HepG2 (cell line): ENCODE measurements around the gene WASF1. TPM values are rescaled to one million over a fixed set of nuclear protein-coding genes. Genes with fewer than 3 reads are reported as not detected.
A peak's percentile ranks its signal among the peaks of the same experiment; 100 is the strongest.

Experiments
- CBX1 ChIP-seq: IDR thresholded peaks from one replicate; pipeline ENCODE4 v1.6.1; 2016; ENCODE audit warnings: antibody characterized with exemption, low read depth
- DMAP1 ChIP-seq: IDR thresholded peaks from 2 replicates; pipeline ENCODE4 v1.6.1; 2016
- ETS1 ChIP-seq: sonication (generic); formaldehyde crosslinking; IDR thresholded peaks from 2 replicates; pipeline ENCODE4 v1.4.0; 2020; ENCODE audit warnings: missing genetic modification reagents
- FOXC1 ChIP-seq: sonication (generic); formaldehyde crosslinking; IDR thresholded peaks from 2 replicates; pipeline ENCODE4 v1.8.0; 2022; ENCODE audit warnings: mild to moderate bottlenecking, missing genetic modification reagents, borderline replicate concordance
- FOXJ3 ChIP-seq: sonication (generic); formaldehyde crosslinking; IDR thresholded peaks from 2 replicates; pipeline ENCODE4 v1.4.0; 2020; ENCODE audit warnings: missing genetic modification reagents, mild to moderate bottlenecking, borderline replicate concordance
- HNF4A ChIP-seq: sonication (generic); formaldehyde crosslinking; IDR thresholded peaks from 2 replicates; pipeline ENCODE4 v1.4.0; 2020; ENCODE audit warnings: missing genetic modification reagents
- IRX3 ChIP-seq: sonication (generic); formaldehyde crosslinking; IDR thresholded peaks from 2 replicates; pipeline ENCODE4 v1.8.1; 2023; ENCODE audit warnings: mild to moderate bottlenecking, low read depth, missing genetic modification reagents, borderline replicate concordance
- JUND ChIP-seq: sonication (generic); formaldehyde crosslinking; IDR thresholded peaks from 2 replicates; pipeline ENCODE4 v1.8.0; 2022; ENCODE audit warnings: mild to moderate bottlenecking, missing genetic modification reagents
- KDM5B ChIP-seq: sonication (generic); formaldehyde crosslinking; IDR thresholded peaks from 2 replicates; pipeline ENCODE4 v1.4.0; 2020; ENCODE audit warnings: missing genetic modification reagents, mild to moderate bottlenecking, borderline replicate concordance
- MTF2 ChIP-seq: sonication (generic); formaldehyde crosslinking; IDR thresholded peaks from 2 replicates; pipeline ENCODE4 v1.5.0; 2020; ENCODE audit warnings: missing genetic modification reagents, borderline replicate concordance
- NFRKB ChIP-seq: fragments of 450-650 bp; IDR thresholded peaks from 2 replicates; pipeline ENCODE4 v1.6.1; 2017
- NR2F2 ChIP-seq: IDR thresholded peaks from 2 replicates; pipeline ENCODE4 v1.6.1; 2012; ENCODE audit warnings: low read depth, inconsistent platforms, borderline replicate concordance
- POLR2G ChIP-seq: fragments of 200-400 bp; formaldehyde crosslinking; IDR thresholded peaks from 2 replicates; pipeline ENCODE4 v1.6.1; 2018; ENCODE audit warnings: mild to moderate bottlenecking, low read depth, low read length, moderate library complexity
- SAFB2 ChIP-seq: sonication (generic); formaldehyde crosslinking; IDR thresholded peaks from 2 replicates; pipeline ENCODE4 v1.5.1; 2020; ENCODE audit warnings: missing genetic modification reagents, low read depth, mild to moderate bottlenecking, borderline replicate concordance
- SALL2 ChIP-seq: sonication (generic); formaldehyde crosslinking; IDR thresholded peaks from 2 replicates; pipeline ENCODE4 v1.8.1; 2023; ENCODE audit warnings: mild to moderate bottlenecking, missing genetic modification reagents, inconsistent platforms
- SAP130 ChIP-seq: IDR thresholded peaks from 2 replicates; pipeline ENCODE4 v1.6.1; 2016; ENCODE audit warnings: low read depth
- SIN3A ChIP-seq: IDR thresholded peaks from 2 replicates; pipeline ENCODE4 v1.6.1; 2011; ENCODE audit warnings: low read depth, mild to moderate bottlenecking, control low read depth, low read length, borderline replicate concordance
- UBTF ChIP-seq: sonication (generic); formaldehyde crosslinking; IDR thresholded peaks from 2 replicates; pipeline ENCODE4 v1.4.0; 2020; ENCODE audit warnings: mild to moderate bottlenecking, missing genetic modification reagents
- ZBTB1 ChIP-seq: sonication (generic); formaldehyde crosslinking; IDR thresholded peaks from 2 replicates; pipeline ENCODE4 v1.4.0; 2020; ENCODE audit warnings: missing genetic modification reagents, borderline replicate concordance
- ZBTB43 ChIP-seq: sonication (generic); formaldehyde crosslinking; conservative IDR thresholded peaks from 2 replicates; pipeline ENCODE4 v1.4.0; 2020; ENCODE audit warnings: missing genetic modification reagents
- ZFX ChIP-seq: sonication (generic); formaldehyde crosslinking; IDR thresholded peaks from 2 replicates; pipeline ENCODE4 v1.4.0; 2020; ENCODE audit warnings: mild to moderate bottlenecking, low read depth, missing genetic modification reagents, moderate library complexity
- ZNF136 ChIP-seq: sonication (generic); formaldehyde crosslinking; IDR thresholded peaks from 2 replicates; pipeline ENCODE4 v1.8.1; 2022; ENCODE audit warnings: low read depth, mild to moderate bottlenecking, moderate library complexity, missing genetic modification reagents
- ZNF256 ChIP-seq: sonication (generic); formaldehyde crosslinking; conservative IDR thresholded peaks from 2 replicates; pipeline ENCODE4 v1.4.0; 2020; ENCODE audit warnings: missing genetic modification reagents
- ZNF264 ChIP-seq: sonication (generic); formaldehyde crosslinking; IDR thresholded peaks from 2 replicates; pipeline ENCODE4 v1.4.0; 2020; ENCODE audit warnings: missing genetic modification reagents
- ZNF720 ChIP-seq: sonication (generic); formaldehyde crosslinking; IDR thresholded peaks from 2 replicates; pipeline ENCODE4 v1.4.0; 2020; ENCODE audit warnings: missing genetic modification reagents
- ZNF724P ChIP-seq: sonication (generic); formaldehyde crosslinking; IDR thresholded peaks from 2 replicates; pipeline ENCODE4 v1.8.0; 2022; ENCODE audit warnings: missing genetic modification reagents, borderline replicate concordance
- ZNF816 ChIP-seq: sonication (generic); formaldehyde crosslinking; IDR thresholded peaks from 2 replicates; pipeline ENCODE4 v1.8.0; 2022; ENCODE audit warnings: missing genetic modification reagents, mild to moderate bottlenecking, borderline replicate concordance
- polyA plus RNA-seq, 8 experiments: library from polyadenylated mRNA; depleted of rRNA in 3 of 8; stranded (reverse) in 7 of 8; unstranded in 1 of 8; fragments of >200 nt; fragmentation: Illumina TruSeq in 4 of 8; extraction: Trizol in 4 of 8; gene quantifications; 2 replicates each; pipeline versions ENCODE4 v1.2.1 to v1.2.3, GENCODE V29; 2011 to 2016; ENCODE audit warnings: low read depth in 4 of 8, missing spikeins in 1 of 8, mixed read lengths in 1 of 8; ENCODE audit not compliant: insufficient read depth in 1 of 8
- total RNA-seq, 5 experiments: library from RNA; depleted of rRNA; stranded (reverse); fragments of >200 nt; fragmentation: Illumina TruSeq; extraction: Trizol; gene quantifications; 2 replicates each; pipeline ENCODE4 v1.2.3, GENCODE V29; 2016; ENCODE audit warnings: low read depth in 1 of 5

WASF1 gene
- total and polyA plus RNA-seq, 2 of the 13 experiments (the other 11 are each of a cell fraction or from before 2014, with no cell fraction given): 8.5 to 17.3 TPM

- no peak for TF ChIP-seq ZBTB43 (CRISPR knock-in tag)
- no peak for TF ChIP-seq CBX1
- TF ChIP-seq ZNF136: no peak
- TF ChIP-seq ZNF724P (CRISPR knock-in tag): 0 out of 2 replicates have a peak, but pooled peaks have one; percentile 1
- TF ChIP-seq KDM5B (CRISPR knock-in tag): 0 out of 2 replicates have a peak, but pooled peaks have one; percentile 17
- peak; percentile 57; the same call in 1 of the 2 replicates for TF ChIP-seq DMAP1
- TF ChIP-seq NFRKB: 0 out of 2 replicates have a peak, but pooled peaks have one; percentile 29
- peak; percentile 68 for TF ChIP-seq HNF4A (CRISPR knock-in tag)
- no peak for TF ChIP-seq SAFB2 (CRISPR knock-in tag)
- TF ChIP-seq SIN3A: peak; percentile 88; the same call in 1 of the 2 replicates
- no peak for TF ChIP-seq FOXC1 (CRISPR knock-in tag)
- TF ChIP-seq ZFX (CRISPR knock-in tag): 0 out of 2 replicates have a peak, but pooled peaks have one; percentile 21
- TF ChIP-seq ZNF256 (CRISPR knock-in tag): peak; percentile 14; the same call in 1 of the 2 replicates
- no peak for TF ChIP-seq ZBTB1
- no peak for TF ChIP-seq SALL2 (CRISPR knock-in tag)
- TF ChIP-seq ZNF264 (CRISPR knock-in tag): peak; percentile 40; the same call in 1 of the 2 replicates
- peak; percentile 87 for TF ChIP-seq POLR2G
- peak; percentile 67; the same call in 1 of the 2 replicates for TF ChIP-seq UBTF
- TF ChIP-seq FOXJ3 (CRISPR knock-in tag): no peak
- TF ChIP-seq MTF2 (CRISPR knock-in tag): peak; percentile 42; the same call in 1 of the 2 replicates
- peak; percentile 83 for TF ChIP-seq SAP130 (CRISPR knock-in tag)
- TF ChIP-seq ZNF816 (CRISPR knock-in tag): peak; percentile 78; the same call in 1 of the 2 replicates
- TF ChIP-seq IRX3: no peak
- 0 out of 2 replicates have a peak, but pooled peaks have one; percentile 12 for TF ChIP-seq JUND (CRISPR knock-in tag)
- TF ChIP-seq ZNF720: no peak
- peak; percentile 38; the same call in 1 of the 2 replicates for TF ChIP-seq NR2F2
- TF ChIP-seq ETS1 (CRISPR knock-in tag): no peak
These were observed 948 bp upstream of the WASF1 start, which contains the start of gene CDC40 (continued) for GRCh38 chr6:110180228-110181008.
